Cardiac fibroblast (primary cell): ENCODE measurements around the gene YTHDC2.
A peak's percentile ranks its signal among the peaks of the same experiment; 100 is the strongest.

Experiments used
- DNase-seq, 2 donors: peaks; one replicate each; pipeline versions ENCODE4 v3.0.0 to v3.0.0-alpha.2; 2010; ENCODE audit warnings: low read depth in 2 of 2
- H3K4me3 ChIP-seq, 2 donors: replicated peaks in 1 of 2; 1 replicate in 1 of 2; 2 replicates in 1 of 2; pipeline ENCODE4 v1.5.1; 2011; ENCODE audit warnings: low read depth in 2 of 2, low read length in 2 of 2, mild to moderate bottlenecking in 2 of 2, moderate library complexity in 1 of 2
- CTCF ChIP-seq: IDR thresholded peaks from one replicate; pipeline ENCODE4 v1.5.1; 2011; ENCODE audit warnings: low read depth, mild to moderate bottlenecking, low read length, inconsistent platforms

Gene YTHDC2

GRCh38 chr5:113513384-113514288, at the start of gene YTHDC2:
YTHDC2 (plus strand) TSS chr5:113513694; CDS start chr5:113513896, 202 bp downstream.
- peak within 1 kb of the TSS; percentile 76 to 80 for H3K4me3 ChIP-seq
- DNase-seq, result peak; percentile 87 to 88
- TF ChIP-seq CTCF, result no peak

- TF ChIP-seq CTCF, result no peak
- H3K4me3 ChIP-seq, result no peak overlapping the region
- peak in 1 of 2 donors; percentile 51 for DNase-seq
These were observed 39.3 kb upstream of the YTHDC2 start for GRCh38 chr5:113474100-113474728.

GRCh38 chr5:113478691-113479090, 34.8 kb upstream of the YTHDC2 start:
- DNase-seq, result no peak
- no peak overlapping the region for H3K4me3 ChIP-seq
- no peak for TF ChIP-seq CTCF

GRCh38 chr5:113480243-113480642, 33.3 kb upstream of the YTHDC2 start:
- H3K4me3 ChIP-seq, result no peak overlapping the region
- peak; percentile 34 to 36 for DNase-seq
- no peak for TF ChIP-seq CTCF

- peak; percentile 24 to 28 for DNase-seq
- no peak for TF ChIP-seq CTCF
- H3K4me3 ChIP-seq, result peak overlapping the region; percentile 84 to 97
These were observed 26.1 kb upstream of the YTHDC2 start for GRCh38 chr5:113487416-113487780.

GRCh38 chr5:113487781-113488644, 25.5 kb upstream of the YTHDC2 start, which contains the start of gene MCC:
MCC (minus strand) TSS chr5:113488453.
- H3K4me3 ChIP-seq, result peak within 1 kb of the TSS; percentile 84 to 97
- TF ChIP-seq CTCF, result no peak
- DNase-seq, result peak; percentile 87 to 96
